ENCODE measurements around the gene RND1. TPM values are rescaled to one million over a fixed set of nuclear protein-coding genes. Genes with fewer than 3 reads are reported as not detected.

The RND1 gene
- total and polyA plus RNA-seq, 2 of the 13 experiments (the other 11 are each of a cell fraction or from before 2014, with no cell fraction given) = 1.8 to 1.9 TPM

DNA sequence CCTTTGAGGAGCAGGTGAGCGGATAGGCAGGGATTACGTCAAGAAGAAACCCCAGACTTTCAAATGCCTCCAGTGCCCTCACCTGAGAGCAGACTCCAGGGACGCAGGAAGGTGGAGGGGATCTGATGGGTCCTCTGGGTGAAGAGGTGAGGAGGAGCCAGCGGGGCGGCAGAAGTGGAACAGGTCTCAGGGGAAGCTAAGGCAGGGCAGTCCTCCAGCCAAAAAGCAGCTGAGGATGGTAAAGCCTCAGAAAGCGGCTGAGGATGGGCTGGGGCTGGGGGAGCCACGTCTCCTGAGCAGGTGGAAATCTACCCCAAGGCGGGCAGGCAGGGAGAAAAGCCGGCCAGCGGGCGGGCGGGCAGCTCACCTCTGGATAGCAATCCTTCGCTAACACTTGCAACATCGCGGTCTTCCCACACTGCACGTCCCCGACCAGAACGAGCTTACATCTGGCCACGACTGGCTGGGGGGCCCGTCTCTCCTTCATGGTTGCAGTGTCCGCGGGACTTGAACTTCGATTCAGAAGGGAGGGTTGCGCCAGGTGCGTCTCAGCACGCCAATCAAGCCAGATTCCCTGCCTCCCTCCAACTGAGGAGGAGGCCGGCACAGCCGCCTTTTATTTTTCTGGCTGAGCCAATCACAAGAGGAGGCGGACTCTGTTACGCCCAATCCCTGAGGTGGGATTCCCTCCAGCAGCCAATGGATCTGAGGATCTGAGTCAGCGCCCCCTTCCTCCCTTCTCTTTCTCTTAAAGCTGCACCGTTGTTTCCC is at the start of gene RND1 (continued):
- TF ChIP-seq ARID4A (CRISPR knock-in tag; IDR thresholded peaks at IDR 0.05; ENCODE audit: borderline replicate concordance) (peak; percentile 73; the same call in 1 of the 2 replicates), RFXANK (CRISPR knock-in tag; IDR thresholded peaks at IDR 0.05) (no peak), SRF (IDR thresholded peaks at IDR 0.05; ENCODE audit: low read depth, low read length) (no peak), ZKSCAN1 (IDR thresholded peaks at IDR 0.05; ENCODE audit: low read length) (no peak), THYN1 (CRISPR knock-in tag; IDR thresholded peaks at IDR 0.05; ENCODE audit: borderline replicate concordance, low read depth) (0 out of 2 replicates have a peak, but pooled peaks have one; percentile 39), TMF1 (CRISPR knock-in tag; IDR thresholded peaks at IDR 0.05; ENCODE audit: low read depth) (no peak), THAP9 (CRISPR knock-in tag; IDR thresholded peaks at IDR 0.05; ENCODE audit: borderline replicate concordance) (peak; percentile 36; the same call in 1 of the 2 replicates), U2AF2 (IDR thresholded peaks at IDR 0.05; ENCODE audit: low read depth, low read length) (no peak), FOSL1 (CRISPR knock-in tag; IDR thresholded peaks at IDR 0.05; ENCODE audit: borderline replicate concordance) (no peak), EEA1 (CRISPR knock-in tag; IDR thresholded peaks at IDR 0.05; ENCODE audit: borderline replicate concordance) (no peak), CREBL2 (CRISPR knock-in tag; IDR thresholded peaks at IDR 0.05; ENCODE audit: borderline replicate concordance) (no peak), ZNF441 (CRISPR knock-in tag; IDR thresholded peaks at IDR 0.05; ENCODE audit: borderline replicate concordance) (no peak), REXO4 (CRISPR knock-in tag; IDR thresholded peaks at IDR 0.05; ENCODE audit: borderline replicate concordance) (0 out of 2 replicates have a peak, but pooled peaks have one; percentile 51), ERF (CRISPR knock-in tag; IDR thresholded peaks at IDR 0.05) (0 out of 2 replicates have a peak, but pooled peaks have one; percentile 28), ZSCAN9 (CRISPR knock-in tag; IDR thresholded peaks at IDR 0.05; ENCODE audit: borderline replicate concordance) (peak; percentile 77; the same call in 1 of the 2 replicates), ZNF317 (CRISPR knock-in tag; IDR thresholded peaks at IDR 0.05) (no peak), ZNF263 (CRISPR knock-in tag; IDR thresholded peaks at IDR 0.05) (peak; percentile 40; the same call in 1 of the 2 replicates)
- TF ChIP-seq, protein P1, sequence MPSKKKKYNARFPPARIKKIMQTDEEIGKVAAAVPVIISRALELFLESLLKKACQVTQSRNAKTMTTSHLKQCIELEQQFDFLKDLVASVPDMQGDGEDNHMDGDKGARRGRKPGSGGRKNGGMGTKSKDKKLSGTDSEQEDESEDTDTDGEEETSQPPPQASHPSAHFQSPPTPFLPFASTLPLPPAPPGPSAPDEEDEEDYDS (CRISPR knock-in tag; IDR thresholded peaks at IDR 0.05) = peak; percentile 98

Measured in HepG2 (cell line).